Measurements from ENCODE around the gene HIVEP3. TPM values are rescaled to one million over a fixed set of nuclear protein-coding genes. Genes with fewer than 3 reads are reported as not detected.

The HIVEP3 gene
- polyA plus RNA-seq, 1 donor (not counting 4 experiments of a cell fraction or from before 2014, with no cell fraction given): 1.1 TPM

- peaks cover 54% of the 10 kb centered on the region for H3K4me1 ChIP-seq (ENCODE audit: control insufficient read depth, extremely low read depth, insufficient read depth, low read length)
- TF ChIP-seq EZH2 (IDR thresholded peaks at IDR 0.05; ENCODE audit: low read length): no peak
- TF ChIP-seq, protein P1, sequence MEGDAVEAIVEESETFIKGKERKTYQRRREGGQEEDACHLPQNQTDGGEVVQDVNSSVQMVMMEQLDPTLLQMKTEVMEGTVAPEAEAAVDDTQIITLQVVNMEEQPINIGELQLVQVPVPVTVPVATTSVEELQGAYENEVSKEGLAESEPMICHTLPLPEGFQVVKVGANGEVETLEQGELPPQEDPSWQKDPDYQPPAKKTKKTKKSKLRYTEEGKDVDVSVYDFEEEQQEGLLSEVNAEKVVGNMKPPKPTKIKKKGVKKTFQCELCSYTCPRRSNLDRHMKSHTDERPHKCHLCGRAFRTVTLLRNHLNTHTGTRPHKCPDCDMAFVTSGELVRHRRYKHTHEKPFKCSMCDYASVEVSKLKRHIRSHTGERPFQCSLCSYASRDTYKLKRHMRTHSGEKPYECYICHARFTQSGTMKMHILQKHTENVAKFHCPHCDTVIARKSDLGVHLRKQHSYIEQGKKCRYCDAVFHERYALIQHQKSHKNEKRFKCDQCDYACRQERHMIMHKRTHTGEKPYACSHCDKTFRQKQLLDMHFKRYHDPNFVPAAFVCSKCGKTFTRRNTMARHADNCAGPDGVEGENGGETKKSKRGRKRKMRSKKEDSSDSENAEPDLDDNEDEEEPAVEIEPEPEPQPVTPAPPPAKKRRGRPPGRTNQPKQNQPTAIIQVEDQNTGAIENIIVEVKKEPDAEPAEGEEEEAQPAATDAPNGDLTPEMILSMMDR (optimal IDR thresholded peaks at IDR 0.05 in 1 of 3, IDR thresholded peaks at IDR 0.05 in 1 of 3, conservative IDR thresholded peaks at IDR 0.05 in 1 of 3; ENCODE audit: extremely low read depth in 1 of 3, insufficient read depth in 2 of 3, low read length in 3 of 3): no peak
- H3K36me3 ChIP-seq (ENCODE audit: control insufficient read depth in 2 of 2, extremely low read depth in 1 of 2, insufficient read depth in 2 of 2, low read length in 2 of 2): no peaks in the 10 kb centered on the region
- no peaks in the 10 kb centered on the region for H4K20me1 ChIP-seq (ENCODE audit: control insufficient read depth, extremely low read depth, insufficient read depth, low read length)
- H3K9me3 ChIP-seq (ENCODE audit: control insufficient read depth, low read depth, low read length): no peaks in the 10 kb centered on the region
- dilution Hi-C loops (cut with MboI; ENCODE audit: extremely low pct_ligation_motif_present, low sequenced_read_pairs): no loop called here
- H3K4me2 ChIP-seq (ENCODE audit: control insufficient read depth, extremely low read depth, insufficient read depth, low read depth, low read length): no peak overlapping the region
- no peaks in the 10 kb centered on the region for H3K27me3 ChIP-seq (ENCODE audit: control insufficient read depth, extremely low read depth, insufficient read depth, low read length)
- H3K79me2 ChIP-seq (ENCODE audit: control insufficient read depth, insufficient read depth, low read length): no peaks in the 10 kb centered on the region
- no peak overlapping the region for H2AFZ ChIP-seq (ENCODE audit: control insufficient read depth, low read length)
- H3K9me1 ChIP-seq (ENCODE audit: control insufficient read depth, extremely low read depth, insufficient read depth, low read length): peaks cover 2% of the 10 kb centered on the region
- no peak for DNase-seq (ENCODE audit: low read depth, low spot score)
- no peak for FAIRE-seq
- H3K4me3 ChIP-seq (ENCODE audit: control insufficient read depth in 2 of 3, extremely low read depth in 1 of 3, insufficient read depth in 2 of 3, low read depth in 1 of 3, low read length in 3 of 3): no peak overlapping the region
- no peak overlapping the region for H3K9ac ChIP-seq (ENCODE audit: control insufficient read depth, extremely low read depth, insufficient read depth, low read length)
- no peak overlapping the region for H3K27ac ChIP-seq (ENCODE audit: control insufficient read depth, insufficient read depth, low read length)
Measured at GRCh38 chr1:41673806-41674205, 244.9 kb downstream of the HIVEP3 start.

- no peaks in the 10 kb centered on the region for H3K79me2 ChIP-seq (ENCODE audit: control insufficient read depth, insufficient read depth, low read length)
- no peak overlapping the region for H2AFZ ChIP-seq (ENCODE audit: control insufficient read depth, low read length)
- peaks cover 2% of the 10 kb centered on the region for H3K9me1 ChIP-seq (ENCODE audit: control insufficient read depth, extremely low read depth, insufficient read depth, low read length)
- TF ChIP-seq, protein P1 (optimal IDR thresholded peaks at IDR 0.05 in 1 of 3, IDR thresholded peaks at IDR 0.05 in 1 of 3, conservative IDR thresholded peaks at IDR 0.05 in 1 of 3; ENCODE audit: extremely low read depth in 1 of 3, insufficient read depth in 2 of 3, low read length in 3 of 3): no peak
- no peak for TF ChIP-seq EZH2 (IDR thresholded peaks at IDR 0.05; ENCODE audit: low read length)
- DNase-seq (ENCODE audit: low read depth, low spot score) (no peak), FAIRE-seq (peak; percentile 43)
- H3K27ac ChIP-seq (ENCODE audit: control insufficient read depth, insufficient read depth, low read length): no peak overlapping the region
- H4K20me1 ChIP-seq (ENCODE audit: control insufficient read depth, extremely low read depth, insufficient read depth, low read length): no peaks in the 10 kb centered on the region
- no peaks in the 10 kb centered on the region for H3K9me3 ChIP-seq (ENCODE audit: control insufficient read depth, low read depth, low read length)
- dilution Hi-C loops (cut with MboI; ENCODE audit: extremely low pct_ligation_motif_present, low sequenced_read_pairs): no loop called here
- H3K9ac ChIP-seq (ENCODE audit: control insufficient read depth, extremely low read depth, insufficient read depth, low read length): no peak overlapping the region
- no peaks in the 10 kb centered on the region for H3K36me3 ChIP-seq (ENCODE audit: control insufficient read depth in 2 of 2, extremely low read depth in 1 of 2, insufficient read depth in 2 of 2, low read length in 2 of 2)
- H3K4me1 ChIP-seq (ENCODE audit: control insufficient read depth, extremely low read depth, insufficient read depth, low read length): peaks cover 51% of the 10 kb centered on the region
- no peaks in the 10 kb centered on the region for H3K27me3 ChIP-seq (ENCODE audit: control insufficient read depth, extremely low read depth, insufficient read depth, low read length)
- peak overlapping the region; percentile 11 for H3K4me2 ChIP-seq (ENCODE audit: control insufficient read depth, extremely low read depth, insufficient read depth, low read depth, low read length)
- H3K4me3 ChIP-seq (ENCODE audit: control insufficient read depth in 2 of 3, extremely low read depth in 1 of 3, insufficient read depth in 2 of 3, low read depth in 1 of 3, low read length in 3 of 3): no peak overlapping the region
Measured at GRCh38 chr1:41673378-41673777, 245.3 kb downstream of the HIVEP3 start.

Data from keratinocyte (primary cell).